Measurements from ENCODE around the gene BANF2.

Gene BANF2

GRCh38 chr20:17691758-17692157, 8.0 kb upstream of the BANF2 start:
- ATAC-seq = no peak
- no peak for TF ChIP-seq ZNF8 (CRISPR knock-in tag; IDR thresholded peaks at IDR 0.05)
- TF ChIP-seq ZC3H10 (CRISPR knock-in tag; IDR thresholded peaks at IDR 0.05) = no peak
- no peak for TF ChIP-seq ZNF70 (CRISPR knock-in tag; IDR thresholded peaks at IDR 0.05)
- no peak for TF ChIP-seq POU6F1 (CRISPR knock-in tag; IDR thresholded peaks at IDR 0.05; ENCODE audit: borderline replicate concordance, low read depth)

- no peak for ATAC-seq
Observed at GRCh38 chr20:17693444-17694001, 6.2 kb upstream of the BANF2 start.

DNA sequence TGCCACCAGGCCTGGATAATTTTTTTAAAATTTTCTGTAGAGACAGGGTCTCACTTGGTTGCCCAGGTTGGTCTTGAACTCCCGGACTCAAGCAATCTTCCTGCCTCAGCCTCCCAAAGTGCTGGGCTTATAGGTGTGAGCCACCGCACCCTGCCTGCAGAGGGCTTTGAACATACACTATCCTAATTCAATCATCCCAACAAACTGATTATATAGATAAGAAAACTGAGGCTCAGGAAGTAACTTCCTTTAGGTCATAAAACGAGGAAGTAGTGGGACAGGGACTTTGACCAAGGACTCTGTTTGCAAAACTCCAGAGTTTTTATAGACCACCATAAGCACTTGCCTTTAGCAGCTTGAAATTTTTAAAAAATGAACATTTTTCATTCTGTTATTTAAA, 5.0 kb upstream of the BANF2 start:
- no peak for ATAC-seq
- no peak for TF ChIP-seq POU6F1 (CRISPR knock-in tag; IDR thresholded peaks at IDR 0.05; ENCODE audit: borderline replicate concordance, low read depth)
- TF ChIP-seq ZNF565 (CRISPR knock-in tag; conservative IDR thresholded peaks at IDR 0.05; ENCODE audit: low read depth) = no peak
- no peak for TF ChIP-seq CSRNP3 (CRISPR knock-in tag; IDR thresholded peaks at IDR 0.05)
- TF ChIP-seq BACH2 (CRISPR knock-in tag; IDR thresholded peaks at IDR 0.05; ENCODE audit: borderline replicate concordance) = no peak
- no peak for TF ChIP-seq PPARA (CRISPR knock-in tag; IDR thresholded peaks at IDR 0.05; ENCODE audit: borderline replicate concordance)
- no peak for TF ChIP-seq ARNTL (CRISPR knock-in tag; IDR thresholded peaks at IDR 0.05; ENCODE audit: borderline replicate concordance, low read depth)
- no peak for TF ChIP-seq TCF4 (CRISPR knock-in tag; IDR thresholded peaks at IDR 0.05; ENCODE audit: borderline replicate concordance)
- TF ChIP-seq OSR1 (CRISPR knock-in tag; IDR thresholded peaks at IDR 0.05) = no peak

More at GRCh38 chr20:17693444-17694001, 6.2 kb upstream of the BANF2 start:
- no peak for TF ChIP-seq CREB5 (CRISPR knock-in tag; IDR thresholded peaks at IDR 0.05; ENCODE audit: low read depth)
- no peak for TF ChIP-seq PPARA (CRISPR knock-in tag; IDR thresholded peaks at IDR 0.05; ENCODE audit: borderline replicate concordance)
- TF ChIP-seq ZC3H10 (CRISPR knock-in tag; IDR thresholded peaks at IDR 0.05) = no peak
- TF ChIP-seq SNAI2 (CRISPR knock-in tag; IDR thresholded peaks at IDR 0.05) = no peak
- TF ChIP-seq ZNF565 (CRISPR knock-in tag; conservative IDR thresholded peaks at IDR 0.05; ENCODE audit: low read depth) = no peak
- TF ChIP-seq OSR1 (CRISPR knock-in tag; IDR thresholded peaks at IDR 0.05) = no peak
- no peak for TF ChIP-seq ZFP3 (CRISPR knock-in tag; IDR thresholded peaks at IDR 0.05)
- TF ChIP-seq TSHZ2 (CRISPR knock-in tag; IDR thresholded peaks at IDR 0.05) = no peak
- no peak for TF ChIP-seq TCF4 (CRISPR knock-in tag; IDR thresholded peaks at IDR 0.05; ENCODE audit: borderline replicate concordance)
- TF ChIP-seq ZNF70 (CRISPR knock-in tag; IDR thresholded peaks at IDR 0.05) = no peak
- no peak for TF ChIP-seq ZNF8 (CRISPR knock-in tag; IDR thresholded peaks at IDR 0.05)
- no peak for TF ChIP-seq CSDC2 (CRISPR knock-in tag; IDR thresholded peaks at IDR 0.05)
- TF ChIP-seq ZFP30 (CRISPR knock-in tag; IDR thresholded peaks at IDR 0.05) = no peak
- no peak for TF ChIP-seq POU6F1 (CRISPR knock-in tag; IDR thresholded peaks at IDR 0.05; ENCODE audit: borderline replicate concordance, low read depth)
- no peak for TF ChIP-seq BACH2 (CRISPR knock-in tag; IDR thresholded peaks at IDR 0.05; ENCODE audit: borderline replicate concordance)
- no peak for TF ChIP-seq GLIS3 (CRISPR knock-in tag; IDR thresholded peaks at IDR 0.05)
